ENCODE results near the gene FBXW7.

- TF ChIP-seq KLF10 (tag by site-specific recombination; IDR thresholded peaks at IDR 0.05): no peak
- TF ChIP-seq CTCF (tag by site-specific recombination; IDR thresholded peaks at IDR 0.05): no peak
Measured at GRCh38 chr4:152482211-152482610, 53.7 kb downstream of the FBXW7 start.
